GM12878 (cell line): ENCODE results near the gene HLA-DQA2. TPM values are rescaled to one million over a fixed set of nuclear protein-coding genes. Genes with fewer than 3 reads are reported as not detected.

Experiments used
- ATAC-seq: fragments of 200-7000 bp; cut with Tn5 transposase; 3 replicates; pipeline ENCODE4 v1.9.1; 2020; ENCODE audit warnings: mild to moderate bottlenecking, moderate library complexity
- BruUV-seq: library from RNA; stranded (reverse); fragments of 400-500 nt; replicated peaks from 2 replicates; lab custom pipeline; 2021; lab: Mats Ljungman, UMichigan
- CTCF ChIA-PET: fragments of 300-600 bp; sonication (Branson Sonifier 250); formaldehyde crosslinking; extraction: SDS; loops from one replicate; lab custom pipeline; 2021; ENCODE audit warnings: inconsistent platforms; lab: Yijun Ruan, JAX
- POLR2A ChIA-PET: fragments of 350-600 bp; formaldehyde crosslinking; extraction: SDS; loops from one replicate; lab custom pipeline; 2021; ENCODE audit warnings: inconsistent platforms; lab: Charles Lee
- RAD21 ChIA-PET: fragments of 300-600 bp; sonication (Branson Sonifier 250); formaldehyde crosslinking; loops from one replicate; lab custom pipeline; 2023; ENCODE audit warnings: antibody characterized with exemption; ENCODE audit not compliant: unreplicated experiment; lab: Charles Lee
- SMC1A ChIA-PET: fragments of 300-600 bp; sonication (Branson Sonifier 250); formaldehyde crosslinking; loops from one replicate; lab custom pipeline; 2023; ENCODE audit not compliant: unreplicated experiment, uncharacterized antibody; lab: Charles Lee
- DNase-seq: peaks from one replicate; pipeline ENCODE4 v3.0.0-alpha.2; 2011; ENCODE audit warnings: low read depth, low spot score
- FAIRE-seq: peaks from 3 replicates; lab custom pipeline; 2011; peaks lifted over from hg19 to GRCh38; lab: Jason Lieb, UNC
- H2AFZ ChIP-seq: 2 replicates; pipeline ENCODE4 v1.6.0; 2011; ENCODE audit warnings: low read depth, low read length, control low read depth; ENCODE audit not compliant: control insufficient read depth
- H3K27ac ChIP-seq: 2 replicates; pipeline ENCODE4 v1.5.1; 2011; ENCODE audit warnings: control low read depth; ENCODE audit not compliant: control insufficient read depth, insufficient read depth
- H3K27me3 ChIP-seq, 2 experiments: replicated peaks in 1 of 2; 2 replicates each; pipeline versions ENCODE4 v1.6.0 to v1.6.1; 2011; ENCODE audit warnings: low read length in 1 of 2; ENCODE audit not compliant: control insufficient read depth in 2 of 2, insufficient read depth in 2 of 2
- H3K36me3 ChIP-seq, 2 experiments: 2 replicates each; pipeline ENCODE4 v1.5.1; 2011; ENCODE audit warnings: low read length in 1 of 2; ENCODE audit not compliant: control insufficient read depth in 2 of 2, insufficient read depth in 2 of 2
- H3K4me1 ChIP-seq: 2 replicates; pipeline ENCODE4 v1.6.1; 2011; ENCODE audit warnings: mild to moderate bottlenecking, low read length, moderate library complexity, mixed read lengths; ENCODE audit not compliant: control insufficient read depth, insufficient read depth
- H3K4me2 ChIP-seq: 2 replicates; pipeline ENCODE4 v1.6.0; 2011; ENCODE audit warnings: control low read depth; ENCODE audit not compliant: control insufficient read depth, insufficient read depth
- H3K4me3 ChIP-seq: fragments of 200-600 bp; sonication (generic); 2 replicates; pipeline ENCODE4 v1.5.1; 2016
- H3K79me2 ChIP-seq: 2 replicates; pipeline ENCODE4 v1.6.0; 2011; ENCODE audit warnings: low read length; ENCODE audit not compliant: control insufficient read depth, insufficient read depth
- H3K9ac ChIP-seq: 2 replicates; pipeline ENCODE4 v1.8.0; 2011; ENCODE audit warnings: low read length, control low read depth, mixed read lengths; ENCODE audit not compliant: control insufficient read depth, insufficient read depth
- H3K9me3 ChIP-seq: replicated peaks from 3 replicates; pipeline ENCODE4 v1.5.1; 2011; ENCODE audit warnings: mild to moderate bottlenecking, low read length; ENCODE audit not compliant: control insufficient read depth, insufficient read depth
- H4K20me1 ChIP-seq: 2 replicates; pipeline ENCODE4 v1.6.0; 2011; ENCODE audit not compliant: control insufficient read depth, insufficient read depth
- CUX1 ChIP-seq: IDR thresholded peaks from 2 replicates; pipeline ENCODE4 v1.6.1; 2012; ENCODE audit warnings: improper control_type of control experiment, low read depth, low read length; ENCODE audit not compliant: insufficient replicate concordance
- ELK1 ChIP-seq: IDR thresholded peaks from 2 replicates; pipeline ENCODE4 v1.6.1; 2012; ENCODE audit warnings: low read depth, low read length, improper control_type of control experiment
- FOXM1 ChIP-seq: IDR thresholded peaks from 2 replicates; pipeline ENCODE4 v1.6.1; 2012; ENCODE audit warnings: low read depth, mild to moderate bottlenecking, inconsistent platforms, low read length, moderate library complexity
- HDGF ChIP-seq: fragments of 450-650 bp; IDR thresholded peaks from 2 replicates; pipeline ENCODE4 v1.6.1; 2016; ENCODE audit warnings: antibody characterized with exemption
- NFYA ChIP-seq: IDR thresholded peaks from 2 replicates; pipeline ENCODE4 v1.6.1; 2011; ENCODE audit warnings: low read depth, mild to moderate bottlenecking, low read length, improper control_type of control experiment, borderline replicate concordance
- NR2C2 ChIP-seq: IDR thresholded peaks from 2 replicates; pipeline ENCODE4 v1.6.1; 2011; ENCODE audit warnings: borderline replicate concordance, low read depth; ENCODE audit not compliant: control insufficient read depth, insufficient read length
- REST ChIP-seq: IDR thresholded peaks from 2 replicates; pipeline ENCODE4 v1.6.1; 2012; ENCODE audit warnings: mild to moderate bottlenecking, low read depth, low read length
- SREBF2 ChIP-seq: IDR thresholded peaks from 2 replicates; pipeline ENCODE4 v1.6.1; 2012; ENCODE audit warnings: mild to moderate bottlenecking, low read length
- ZNF207 ChIP-seq: fragments of 450-650 bp; IDR thresholded peaks from 2 replicates; pipeline ENCODE4 v1.6.1; 2014; ENCODE audit warnings: antibody characterized with exemption, mild to moderate bottlenecking, borderline replicate concordance
- WGBS: methylation state at CpG from one replicate; pipeline ENCODE4 v1.1.6; 2016; ENCODE audit warnings: low lambda C conversion rate; ENCODE audit not compliant: insufficient replicate concordance, insufficient coverage; ENCODE audit errors: missing lambda C conversion rate; 5-methylcytosine and 5-hydroxymethylcytosine counted together
- in situ Hi-C: fragments of 300-500 bp; cut with MboI; formaldehyde crosslinking; loops from 9 replicates; pipeline ENCODE4 v1.14.3; 2018; ENCODE audit warnings: mixed read lengths
- intact Hi-C: fragments of 100-400 bp; cut with micrococcal nuclease; formaldehyde crosslinking; loops from one replicate; pipeline ENCODE4 v1.14.2; 2022; ENCODE audit not compliant: unreplicated experiment
- polyA plus RNA-seq, 11 experiments: library from polyadenylated mRNA; depleted of rRNA in 4 of 11; unstranded in 6 of 11; stranded (reverse) in 5 of 11; fragments of >200 nt; fragmentation: Nextera tagmentation in 4 of 11; fragmentation: Illumina TruSeq in 1 of 11; extraction: Ambion mirVana in 4 of 11; extraction: Trizol in 1 of 11; gene quantifications; 1 replicate in 1 of 11; 2 replicates in 10 of 11; pipeline versions ENCODE4 v1.2.1 to v1.2.3, GENCODE V29; 2011 to 2016; ENCODE audit warnings: inconsistent platforms in 2 of 11, missing spikeins in 2 of 11, low read depth in 1 of 11
- total RNA-seq, 4 experiments: library from RNA; depleted of rRNA in 3 of 4; stranded (reverse); fragments of >200 nt in 3 of 4; fragmentation: Illumina TruSeq in 1 of 4; extraction: Trizol in 1 of 4; gene quantifications; 2 replicates each; pipeline versions ENCODE4 v1.2.1 to v1.2.3, GENCODE V29; 2013 to 2021

Gene HLA-DQA2
- total and polyA plus RNA-seq, 10 of the 15 experiments (the other 5 are each of a cell fraction or from before 2014, with no cell fraction given), result 9.1 to 26.4 (median 16.3) TPM

GRCh38 chr6:32742374-32742773 is 1.2 kb downstream of the HLA-DQA2 start:
- no TSS peak for BruUV-seq
- intact Hi-C loops (no loop called here), in situ Hi-C loops (loop anchor here (5.0 kb wide), 1 partner anchor 105 kb away; the partner anchor contains the start of gene HLA-DQA1)
- no peak overlapping the region for H3K27ac ChIP-seq
- no peak overlapping the region for H2AFZ ChIP-seq
- no peak overlapping the region for H3K9ac ChIP-seq
- no peak for DNase-seq
- POLR2A ChIA-PET, result no interaction called here
- peaks cover 0 to 4% of the 10 kb centered on the region in 2 experiments; a peak in 2 of 4 replicates for H3K27me3 ChIP-seq
- 9% methylated on average over 3 of the region's 3 CpGs for WGBS
- H3K9me3 ChIP-seq, result no peaks in the 10 kb centered on the region
- TF ChIP-seq NFYA (no peak), SREBF2 (no peak), NR2C2 (no peak), CUX1 (no peak), HDGF (no peak), REST (no peak), ZNF207 (no peak), FOXM1 (no peak), ELK1 (no peak)
- H3K4me1 ChIP-seq, result no peaks in the 10 kb centered on the region; the same call in 1 of the 2 replicates
- H3K36me3 ChIP-seq, result no peaks in the 10 kb centered on the region
- CTCF ChIA-PET, result interaction anchor here (0.6 to 1.0 kb wide), 4 partner anchors 18 to 336 kb away, joined by 3 to 5 read pairs (median 3); no protein-coding TSS in a partner anchor
- no peak overlapping the region for H3K4me2 ChIP-seq
- SMC1A ChIA-PET, result interaction anchor here (0.6 to 1.8 kb wide), 2 partner anchors 28 to 43 kb away, joined by 3 to 5 read pairs; no protein-coding TSS in a partner anchor
- FAIRE-seq, result no peak
- RAD21 ChIA-PET, result no interaction called here
- no peaks in the 10 kb centered on the region for H4K20me1 ChIP-seq
- no peak for ATAC-seq
- H3K4me3 ChIP-seq, result no peak overlapping the region
- H3K79me2 ChIP-seq, result no peaks in the 10 kb centered on the region
